NCI-H2081 (cell line): ENCODE data around the gene AP4B1.

Experiments used
- DNase-seq, 2 experiments: peaks; one replicate each; lab custom pipeline; 2025; lab: John Stamatoyannopoulos, UW

Gene AP4B1

DNA sequence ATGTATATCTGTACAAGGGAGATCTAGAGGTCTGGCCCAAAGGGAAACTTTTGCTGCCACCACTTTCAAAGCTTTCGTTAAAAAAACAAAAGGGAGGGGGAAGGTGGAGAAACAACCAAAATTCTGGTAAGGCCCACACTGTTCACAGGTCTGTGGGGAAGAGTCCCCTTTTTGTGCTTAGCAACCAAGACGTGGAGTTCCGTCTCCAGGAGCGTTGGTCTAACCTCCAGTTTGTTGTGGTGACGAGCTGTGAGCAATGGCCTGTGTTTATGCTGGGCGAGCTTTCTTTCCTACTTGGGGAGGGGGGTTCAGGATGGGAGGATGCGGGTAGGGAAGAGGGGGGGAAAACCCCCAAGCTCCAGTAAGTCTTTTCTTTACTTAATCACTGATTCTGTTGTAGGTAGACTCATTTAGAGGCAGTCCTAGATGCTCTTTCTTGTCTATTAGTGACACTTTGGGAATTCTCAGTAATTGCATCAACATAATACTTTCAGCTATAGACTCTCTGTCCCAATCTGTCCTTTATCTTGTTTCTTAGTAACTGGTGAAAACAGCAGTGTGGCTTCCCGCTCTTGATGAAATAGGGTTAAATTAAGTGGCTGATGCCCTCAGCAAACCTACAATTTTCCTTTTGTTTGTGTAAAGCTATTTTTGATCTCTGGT lies 26.0 kb upstream of the AP4B1 start:
- no peak for DNase-seq

DNA sequence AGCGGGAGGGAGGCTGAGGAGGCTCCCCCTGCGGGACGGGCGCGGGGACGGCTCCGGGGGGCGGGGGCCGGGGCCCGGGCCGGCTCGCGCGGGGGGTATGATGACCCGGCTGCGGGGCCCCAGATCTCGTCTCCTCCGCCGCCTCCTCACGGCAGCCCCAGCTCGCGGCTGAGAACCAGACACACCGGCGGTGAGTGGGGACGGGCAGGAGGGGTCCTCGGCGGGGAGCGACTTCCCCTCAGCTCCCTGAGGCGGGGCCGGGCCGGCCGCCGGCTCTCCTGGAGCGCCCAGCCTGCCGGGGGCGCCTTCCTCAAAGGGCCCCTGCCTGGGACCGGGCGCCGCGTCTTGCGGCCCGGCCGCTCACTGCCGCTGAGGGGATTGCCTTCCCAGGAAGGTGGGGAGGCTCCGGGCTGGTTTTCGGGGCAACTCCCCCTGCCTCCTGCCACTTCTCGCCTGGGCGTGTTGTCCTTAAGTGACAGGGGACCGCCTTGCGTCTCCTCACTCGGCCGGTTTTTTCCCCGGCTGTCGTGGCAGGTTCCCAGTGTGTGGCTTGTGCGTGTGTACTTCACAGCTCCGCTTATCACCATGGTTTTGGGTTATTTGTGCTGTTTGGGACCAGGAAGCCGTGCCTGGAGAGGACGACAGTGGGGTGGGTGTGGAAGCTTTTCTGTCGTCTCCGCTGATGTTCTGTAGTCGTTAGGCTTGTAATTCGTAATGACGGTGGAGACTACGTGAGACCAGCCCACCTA lies 25.3 kb upstream of the AP4B1 start:
- peak in 1 of 2 experiments; percentile 31 for DNase-seq

DNA sequence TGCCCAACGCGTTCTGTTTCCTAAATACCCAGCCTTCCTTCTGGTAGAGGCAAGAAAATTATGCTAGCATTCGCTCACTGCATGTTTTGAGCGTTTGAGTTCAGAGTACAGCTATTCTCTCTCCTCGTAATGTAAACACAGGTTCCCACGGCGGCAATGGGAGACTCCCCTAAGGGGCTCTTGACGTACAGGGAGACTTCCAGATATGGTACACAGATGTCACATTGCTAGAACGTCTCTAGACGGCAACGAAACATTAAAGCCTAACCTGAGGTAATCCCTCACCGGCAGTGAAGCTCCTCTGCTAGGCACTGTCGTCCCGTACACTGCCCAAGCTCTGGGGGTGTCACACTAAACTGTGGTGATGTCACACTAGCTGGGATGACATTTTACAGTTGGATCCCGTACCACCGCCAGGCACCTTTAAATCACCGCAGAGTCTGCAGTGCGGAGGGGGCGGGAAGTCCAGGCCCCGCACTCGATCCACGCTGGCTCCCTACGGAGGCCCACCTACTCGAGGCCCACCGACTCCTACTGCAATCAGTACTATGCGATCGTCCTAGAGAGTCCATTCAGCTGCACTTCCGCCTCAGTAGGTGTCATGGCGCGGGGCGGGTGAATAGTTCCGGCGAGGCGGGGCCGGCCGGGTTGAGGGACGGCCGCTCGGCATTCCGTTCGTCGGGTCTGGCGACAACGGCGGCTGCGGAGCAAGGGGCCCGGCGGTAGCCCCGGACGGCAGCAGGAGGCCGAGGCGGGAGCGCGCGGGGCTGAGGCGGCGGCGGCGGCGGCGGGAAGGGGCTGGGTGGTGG lies 24.5 kb upstream of the AP4B1 start, which contains the start of gene HIPK1:
Gene HIPK1 (plus strand): TSS at position 384 of the 809 bp plus-strand sequence.
- peak; percentile 79 to 88 for DNase-seq

- DNase-seq, result no peak
Observed at GRCh38 chr1:113928187-113928930, 23.8 kb upstream of the AP4B1 start.

GRCh38 chr1:113924473-113924872 lies 19.9 kb upstream of the AP4B1 start:
- DNase-seq, result no peak

GRCh38 chr1:113922957-113923356 lies 18.4 kb upstream of the AP4B1 start:
- DNase-seq, result no peak

GRCh38 chr1:113918243-113918642 lies 13.6 kb upstream of the AP4B1 start:
- DNase-seq, result no peak

GRCh38 chr1:113917400-113918082 lies 12.9 kb upstream of the AP4B1 start:
- DNase-seq, result no peak

DNA sequence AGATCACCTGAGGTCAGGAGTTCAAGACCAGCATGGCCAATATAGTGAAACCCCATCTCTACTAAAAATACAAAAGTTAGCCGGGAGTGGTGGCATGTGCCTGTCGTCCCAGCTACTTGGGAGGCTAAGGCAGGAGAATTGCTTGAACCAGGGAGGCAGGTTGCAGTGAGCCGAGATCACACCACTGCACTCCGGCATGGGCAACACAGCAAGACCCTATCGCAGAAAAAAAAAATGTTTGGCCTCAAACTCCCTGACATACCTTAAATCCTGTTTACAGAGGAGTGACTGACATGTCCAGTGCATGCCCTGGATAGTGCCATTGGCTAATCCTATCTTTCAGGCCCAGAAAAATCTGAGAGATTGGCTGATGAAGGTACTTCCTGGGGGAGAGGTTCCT lies 12.4 kb upstream of the AP4B1 start:
- DNase-seq, result no peak

- no peak for DNase-seq
Observed at GRCh38 chr1:113913887-113914664, 9.5 kb upstream of the AP4B1 start.

- no peak for DNase-seq
Observed at GRCh38 chr1:113913312-113913668, 8.7 kb upstream of the AP4B1 start.

GRCh38 chr1:113912594-113913311 lies 8.2 kb upstream of the AP4B1 start:
- no peak for DNase-seq

DNA sequence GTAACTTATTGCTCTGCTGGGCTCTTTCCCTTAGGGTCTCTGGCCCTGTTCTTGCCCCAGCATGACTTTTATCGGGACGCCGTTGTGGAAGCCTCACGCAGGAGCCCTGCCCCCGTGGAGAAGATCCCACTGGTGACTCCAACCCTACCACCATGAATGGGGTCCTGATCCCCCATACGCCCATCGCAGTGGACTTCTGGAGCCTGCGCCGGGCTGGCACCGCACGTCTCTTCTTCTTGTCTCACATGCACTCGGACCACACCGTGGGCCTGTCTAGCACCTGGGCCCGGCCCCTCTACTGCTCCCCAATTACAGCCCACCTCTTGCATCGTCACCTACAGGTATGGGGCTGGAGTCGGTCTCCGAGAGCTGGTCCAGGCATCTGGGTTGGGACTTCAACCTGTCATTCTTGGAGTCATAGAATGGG lies 849 bp upstream of the AP4B1 start:
- peak; percentile 1 to 34 for DNase-seq

GRCh38 chr1:113904293-113904673 lies 316 bp downstream of the AP4B1 start:
- peak in 1 of 2 experiments; percentile 61 for DNase-seq

- no peak for DNase-seq
Observed at GRCh38 chr1:113903501-113904292, 902 bp downstream of the AP4B1 start.

- no peak for DNase-seq
Observed at GRCh38 chr1:113901191-113901590, 3.4 kb downstream of the AP4B1 start.

DNA sequence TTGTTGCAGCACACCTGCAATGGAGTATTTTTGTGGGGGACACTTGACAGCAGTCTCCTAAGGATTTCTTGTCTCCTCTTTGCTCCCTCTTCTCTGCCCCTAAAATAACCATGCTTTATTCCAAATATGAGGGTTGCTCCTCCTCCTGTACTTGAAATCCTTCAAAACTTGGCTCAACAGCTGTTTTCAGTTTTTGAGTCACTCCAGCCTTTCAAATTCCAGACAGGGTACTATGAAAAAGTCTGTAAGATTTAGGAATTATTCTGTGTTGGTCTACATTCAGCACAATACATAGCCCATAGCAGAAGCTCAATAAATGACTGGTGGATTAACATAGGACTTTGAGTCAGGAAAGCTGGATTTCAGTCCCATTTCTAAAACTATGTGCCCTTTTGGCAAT lies 5.5 kb downstream of the AP4B1 start:
- DNase-seq, result no peak

DNA sequence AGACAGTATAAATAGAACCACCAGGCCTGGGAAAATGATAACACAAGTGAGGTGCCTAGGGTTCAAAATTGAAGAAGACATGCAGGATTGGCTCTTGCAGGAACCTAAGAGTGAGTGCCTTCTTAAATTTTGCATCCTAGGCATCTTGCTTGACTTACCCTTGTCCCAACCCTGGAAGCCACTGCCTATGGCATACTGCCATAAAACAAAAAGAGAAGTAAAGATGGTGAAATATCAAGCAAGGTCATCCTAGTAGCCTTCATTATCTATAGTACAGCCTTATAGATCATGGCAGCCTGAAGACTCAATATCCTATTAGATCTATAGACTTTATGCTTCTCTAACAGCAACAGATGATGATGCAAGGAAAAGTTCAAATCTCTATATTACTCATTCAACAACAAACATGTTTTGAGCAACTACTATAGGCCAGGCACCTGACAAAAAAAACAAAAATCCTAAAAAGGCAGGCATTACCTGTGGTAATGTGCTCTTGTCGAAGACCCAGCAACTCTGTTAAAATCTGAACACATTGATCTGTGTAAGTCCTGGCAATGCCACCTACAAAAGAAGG lies 6.3 kb downstream of the AP4B1 start:
- no peak for DNase-seq

DNA sequence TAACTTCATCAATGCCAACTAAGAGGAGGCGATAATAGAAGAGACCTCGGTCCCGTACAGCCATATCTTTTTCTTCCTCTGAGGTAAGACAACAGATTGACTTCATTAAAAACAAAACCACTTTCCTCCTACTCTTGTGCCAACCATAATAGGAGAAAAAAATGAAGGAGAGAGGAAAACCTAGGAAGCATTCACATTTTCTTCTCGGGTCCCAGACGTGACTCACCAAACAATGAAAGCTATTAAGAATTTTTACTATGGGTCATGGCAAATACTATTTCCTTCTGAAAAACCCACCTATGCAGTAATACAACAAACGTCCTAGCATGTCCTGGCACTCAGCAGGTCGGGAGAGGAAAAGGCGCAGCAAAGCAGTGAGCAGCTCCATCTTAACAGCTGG lies 8.6 kb downstream of the AP4B1 start:
- DNase-seq, result no peak
